Measurements from ENCODE around the gene STPG1. TPM values are rescaled to one million over a fixed set of nuclear protein-coding genes. Genes with fewer than 3 reads are reported as not detected.
A peak's percentile ranks its signal among the peaks of the same experiment; 100 is the strongest.

Gene STPG1
- total and polyA plus RNA-seq, 2 of the 13 experiments (the other 11 are each of a cell fraction or from before 2014, with no cell fraction given) = 3.4 to 4.3 TPM

DNA sequence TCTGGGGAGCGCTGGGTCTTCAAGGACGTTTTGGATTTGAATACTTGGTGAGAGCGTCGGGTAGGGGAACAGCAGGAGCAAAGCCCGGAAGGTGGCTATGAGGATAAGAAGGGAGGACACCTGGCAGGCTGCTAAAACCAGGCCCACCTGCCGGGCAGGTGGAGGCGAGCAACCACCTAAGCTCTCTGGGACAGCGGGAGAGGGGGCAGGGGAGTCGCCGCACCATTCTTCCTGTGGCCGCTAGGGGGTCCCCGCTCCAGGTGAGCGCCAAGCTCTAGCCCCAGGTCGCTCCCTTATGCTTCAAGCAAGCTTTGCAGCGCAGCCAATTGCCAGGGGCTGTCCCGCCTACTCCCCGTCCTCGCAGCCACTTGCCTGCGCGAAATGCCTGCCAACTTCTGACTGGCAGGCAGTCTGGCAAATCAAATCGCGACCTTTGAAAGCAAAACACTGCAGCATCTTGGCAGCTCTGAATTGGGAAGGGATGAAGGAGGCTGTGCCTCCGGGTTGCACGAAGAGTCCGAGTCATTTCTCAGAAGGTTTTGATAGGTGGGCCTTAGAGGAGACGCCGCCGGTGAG lies 1.8 kb upstream of the STPG1 start, which contains the start of gene NIPAL3 (continued):
- no peak for TF ChIP-seq NFATC3 (CRISPR knock-in tag; IDR thresholded peaks at IDR 0.05)
- 0 out of 2 replicates have a peak, but pooled peaks have one; percentile 19 for TF ChIP-seq ZIK1 (CRISPR knock-in tag; IDR thresholded peaks at IDR 0.05; ENCODE audit: borderline replicate concordance, low read depth)
- TF ChIP-seq KLF15 (CRISPR knock-in tag; IDR thresholded peaks at IDR 0.05; ENCODE audit: borderline replicate concordance) = no peak
- peak; percentile 77; the same call in 1 of the 2 replicates for TF ChIP-seq ERF (CRISPR knock-in tag; IDR thresholded peaks at IDR 0.05)
- no peak for TF ChIP-seq ZSCAN20 (CRISPR knock-in tag; IDR thresholded peaks at IDR 0.05; ENCODE audit: borderline replicate concordance)
- no peak for TF ChIP-seq TOPORS (CRISPR knock-in tag; IDR thresholded peaks at IDR 0.05)
- no peak for TF ChIP-seq ZFP36 (IDR thresholded peaks at IDR 0.05; ENCODE audit: borderline replicate concordance, low read depth, low read length, partially characterized antibody)
- TF ChIP-seq, protein P1, sequence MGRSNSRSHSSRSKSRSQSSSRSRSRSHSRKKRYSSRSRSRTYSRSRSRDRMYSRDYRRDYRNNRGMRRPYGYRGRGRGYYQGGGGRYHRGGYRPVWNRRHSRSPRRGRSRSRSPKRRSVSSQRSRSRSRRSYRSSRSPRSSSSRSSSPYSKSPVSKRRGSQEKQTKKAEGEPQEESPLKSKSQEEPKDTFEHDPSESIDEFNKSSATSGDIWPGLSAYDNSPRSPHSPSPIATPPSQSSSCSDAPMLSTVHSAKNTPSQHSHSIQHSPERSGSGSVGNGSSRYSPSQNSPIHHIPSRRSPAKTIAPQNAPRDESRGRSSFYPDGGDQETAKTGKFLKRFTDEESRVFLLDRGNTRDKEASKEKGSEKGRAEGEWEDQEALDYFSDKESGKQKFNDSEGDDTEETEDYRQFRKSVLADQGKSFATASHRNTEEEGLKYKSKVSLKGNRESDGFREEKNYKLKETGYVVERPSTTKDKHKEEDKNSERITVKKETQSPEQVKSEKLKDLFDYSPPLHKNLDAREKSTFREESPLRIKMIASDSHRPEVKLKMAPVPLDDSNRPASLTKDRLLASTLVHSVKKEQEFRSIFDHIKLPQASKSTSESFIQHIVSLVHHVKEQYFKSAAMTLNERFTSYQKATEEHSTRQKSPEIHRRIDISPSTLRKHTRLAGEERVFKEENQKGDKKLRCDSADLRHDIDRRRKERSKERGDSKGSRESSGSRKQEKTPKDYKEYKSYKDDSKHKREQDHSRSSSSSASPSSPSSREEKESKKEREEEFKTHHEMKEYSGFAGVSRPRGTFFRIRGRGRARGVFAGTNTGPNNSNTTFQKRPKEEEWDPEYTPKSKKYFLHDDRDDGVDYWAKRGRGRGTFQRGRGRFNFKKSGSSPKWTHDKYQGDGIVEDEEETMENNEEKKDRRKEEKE (IDR thresholded peaks at IDR 0.05) = no peak
- no peak for TF ChIP-seq ZBTB1 (CRISPR knock-in tag; IDR thresholded peaks at IDR 0.05; ENCODE audit: borderline replicate concordance)
- no peak for TF ChIP-seq ZNF441 (CRISPR knock-in tag; IDR thresholded peaks at IDR 0.05; ENCODE audit: borderline replicate concordance)
- no peak for TF ChIP-seq ZNF816 (CRISPR knock-in tag; IDR thresholded peaks at IDR 0.05; ENCODE audit: borderline replicate concordance)
- TF ChIP-seq ZNF746 (CRISPR knock-in tag; IDR thresholded peaks at IDR 0.05) = 0 out of 2 replicates have a peak, but pooled peaks have one; percentile 14
- TF ChIP-seq, protein P2, sequence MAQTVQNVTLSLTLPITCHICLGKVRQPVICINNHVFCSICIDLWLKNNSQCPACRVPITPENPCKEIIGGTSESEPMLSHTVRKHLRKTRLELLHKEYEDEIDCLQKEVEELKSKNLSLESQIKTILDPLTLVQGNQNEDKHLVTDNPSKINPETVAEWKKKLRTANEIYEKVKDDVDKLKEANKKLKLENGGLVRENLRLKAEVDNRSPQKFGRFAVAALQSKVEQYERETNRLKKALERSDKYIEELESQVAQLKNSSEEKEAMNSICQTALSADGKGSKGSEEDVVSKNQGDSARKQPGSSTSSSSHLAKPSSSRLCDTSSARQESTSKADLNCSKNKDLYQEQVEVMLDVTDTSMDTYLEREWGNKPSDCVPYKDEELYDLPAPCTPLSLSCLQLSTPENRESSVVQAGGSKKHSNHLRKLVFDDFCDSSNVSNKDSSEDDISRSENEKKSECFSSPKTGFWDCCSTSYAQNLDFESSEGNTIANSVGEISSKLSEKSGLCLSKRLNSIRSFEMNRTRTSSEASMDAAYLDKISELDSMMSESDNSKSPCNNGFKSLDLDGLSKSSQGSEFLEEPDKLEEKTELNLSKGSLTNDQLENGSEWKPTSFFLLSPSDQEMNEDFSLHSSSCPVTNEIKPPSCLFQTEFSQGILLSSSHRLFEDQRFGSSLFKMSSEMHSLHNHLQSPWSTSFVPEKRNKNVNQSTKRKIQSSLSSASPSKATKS (CRISPR knock-in tag; IDR thresholded peaks at IDR 0.05) = no peak
- TF ChIP-seq KLF12 (CRISPR knock-in tag; IDR thresholded peaks at IDR 0.05; ENCODE audit: borderline replicate concordance) = peak; percentile 64; the same call in 1 of the 2 replicates
- TF ChIP-seq ZNF570 (CRISPR knock-in tag; IDR thresholded peaks at IDR 0.05; ENCODE audit: borderline replicate concordance) = no peak
- TF ChIP-seq ZNF530 (CRISPR knock-in tag; IDR thresholded peaks at IDR 0.05; ENCODE audit: low read depth) = no peak
- TF ChIP-seq, protein P3, sequence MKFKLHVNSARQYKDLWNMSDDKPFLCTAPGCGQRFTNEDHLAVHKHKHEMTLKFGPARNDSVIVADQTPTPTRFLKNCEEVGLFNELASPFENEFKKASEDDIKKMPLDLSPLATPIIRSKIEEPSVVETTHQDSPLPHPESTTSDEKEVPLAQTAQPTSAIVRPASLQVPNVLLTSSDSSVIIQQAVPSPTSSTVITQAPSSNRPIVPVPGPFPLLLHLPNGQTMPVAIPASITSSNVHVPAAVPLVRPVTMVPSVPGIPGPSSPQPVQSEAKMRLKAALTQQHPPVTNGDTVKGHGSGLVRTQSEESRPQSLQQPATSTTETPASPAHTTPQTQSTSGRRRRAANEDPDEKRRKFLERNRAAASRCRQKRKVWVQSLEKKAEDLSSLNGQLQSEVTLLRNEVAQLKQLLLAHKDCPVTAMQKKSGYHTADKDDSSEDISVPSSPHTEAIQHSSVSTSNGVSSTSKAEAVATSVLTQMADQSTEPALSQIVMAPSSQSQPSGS (CRISPR knock-in tag; IDR thresholded peaks at IDR 0.05) = peak; percentile 53; the same call in 1 of the 2 replicates
- TF ChIP-seq, protein P4, sequence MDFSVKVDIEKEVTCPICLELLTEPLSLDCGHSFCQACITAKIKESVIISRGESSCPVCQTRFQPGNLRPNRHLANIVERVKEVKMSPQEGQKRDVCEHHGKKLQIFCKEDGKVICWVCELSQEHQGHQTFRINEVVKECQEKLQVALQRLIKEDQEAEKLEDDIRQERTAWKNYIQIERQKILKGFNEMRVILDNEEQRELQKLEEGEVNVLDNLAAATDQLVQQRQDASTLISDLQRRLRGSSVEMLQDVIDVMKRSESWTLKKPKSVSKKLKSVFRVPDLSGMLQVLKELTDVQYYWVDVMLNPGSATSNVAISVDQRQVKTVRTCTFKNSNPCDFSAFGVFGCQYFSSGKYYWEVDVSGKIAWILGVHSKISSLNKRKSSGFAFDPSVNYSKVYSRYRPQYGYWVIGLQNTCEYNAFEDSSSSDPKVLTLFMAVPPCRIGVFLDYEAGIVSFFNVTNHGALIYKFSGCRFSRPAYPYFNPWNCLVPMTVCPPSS (IDR thresholded peaks at IDR 0.05) = no peak
- no peak for TF ChIP-seq ARID2 (CRISPR knock-in tag; IDR thresholded peaks at IDR 0.05; ENCODE audit: borderline replicate concordance)
- TF ChIP-seq HMG20B (CRISPR knock-in tag; conservative IDR thresholded peaks at IDR 0.05) = no peak
- peak; percentile 65 for TF ChIP-seq ZNF263 (CRISPR knock-in tag; IDR thresholded peaks at IDR 0.05)
- no peak for TF ChIP-seq GFI1 (CRISPR knock-in tag; IDR thresholded peaks at IDR 0.05; ENCODE audit: borderline replicate concordance)

Data from HepG2 (cell line).